Neural crest cell (in vitro differentiated cells): Measurements from ENCODE around the gene C11orf21. TPM values are rescaled to one million over a fixed set of nuclear protein-coding genes. Genes with fewer than 3 reads are reported as not detected.

Experiments used
- DNase-seq: peaks from one replicate; pipeline ENCODE4 v3.0.0; 2021; ENCODE audit warnings: low read depth, mixed read lengths, low spot score
- H3K27ac Mint-ChIP-seq: one replicate; pipeline ENCODE4 v1.8.0; 2021; ENCODE audit warnings: mild to moderate bottlenecking, mixed read lengths; ENCODE audit not compliant: unreplicated experiment
- H3K27me3 Mint-ChIP-seq: 2 replicates; pipeline ENCODE4 v1.8.0; 2021; ENCODE audit warnings: low read depth, mild to moderate bottlenecking, mixed read lengths
- H3K36me3 Mint-ChIP-seq: 2 replicates; pipeline ENCODE4 v1.8.0; 2021; ENCODE audit warnings: low read depth, mild to moderate bottlenecking, mixed read lengths
- H3K4me1 Mint-ChIP-seq: 2 replicates; pipeline ENCODE4 v1.8.0; 2021; ENCODE audit warnings: mixed read lengths
- H3K4me3 Mint-ChIP-seq: one replicate; pipeline ENCODE4 v1.8.0; 2021; ENCODE audit warnings: mild to moderate bottlenecking, mixed read lengths
- H3K9me3 Mint-ChIP-seq: 2 replicates; pipeline ENCODE4 v1.8.0; 2021; ENCODE audit warnings: mixed read lengths
- CTCF ChIP-seq: fragments of 200-600 bp; sonication (generic); conservative IDR thresholded peaks from 2 replicates; pipeline ENCODE4 v1.5.0; 2021; ENCODE audit warnings: antibody characterized with exemption, mild to moderate bottlenecking
- total RNA-seq: library from RNA; stranded (reverse); gene quantifications from 2 replicates; pipeline ENCODE4 v1.2.1, GENCODE V29; 2021

C11orf21 gene
- total RNA-seq, 1 donor from 2014 or later = not detected

DNA sequence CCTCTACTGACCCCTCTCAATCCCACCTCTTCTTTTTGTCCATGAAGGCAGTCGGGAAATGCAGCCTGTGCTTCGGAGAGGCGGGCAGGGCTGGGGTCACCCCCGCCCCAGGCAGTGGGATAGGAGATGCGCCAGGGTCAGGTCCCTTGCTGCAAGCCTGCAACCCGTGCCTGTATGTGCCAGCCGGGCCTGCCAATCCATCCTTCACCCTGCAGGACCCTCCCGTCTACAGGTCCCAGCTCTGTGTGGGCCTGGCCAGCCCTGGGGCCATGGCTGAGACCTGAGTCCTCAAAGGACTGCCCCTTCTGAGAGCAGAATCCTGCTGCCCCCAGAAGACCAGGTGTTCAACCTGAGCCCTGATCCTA lies 42.3 kb downstream of the C11orf21 start:
- peaks cover 6% of the 10 kb centered on the region for H3K9me3 Mint-ChIP-seq
- no peak for TF ChIP-seq CTCF
- peaks cover 3% of the 10 kb centered on the region for H3K4me1 Mint-ChIP-seq
- peaks cover 2% of the 10 kb centered on the region for H3K27me3 Mint-ChIP-seq
- H3K36me3 Mint-ChIP-seq = no peaks in the 10 kb centered on the region
- H3K27ac Mint-ChIP-seq = peak overlapping the region; percentile 35
- no peak overlapping the region for H3K4me3 Mint-ChIP-seq
- no peak for DNase-seq

DNA sequence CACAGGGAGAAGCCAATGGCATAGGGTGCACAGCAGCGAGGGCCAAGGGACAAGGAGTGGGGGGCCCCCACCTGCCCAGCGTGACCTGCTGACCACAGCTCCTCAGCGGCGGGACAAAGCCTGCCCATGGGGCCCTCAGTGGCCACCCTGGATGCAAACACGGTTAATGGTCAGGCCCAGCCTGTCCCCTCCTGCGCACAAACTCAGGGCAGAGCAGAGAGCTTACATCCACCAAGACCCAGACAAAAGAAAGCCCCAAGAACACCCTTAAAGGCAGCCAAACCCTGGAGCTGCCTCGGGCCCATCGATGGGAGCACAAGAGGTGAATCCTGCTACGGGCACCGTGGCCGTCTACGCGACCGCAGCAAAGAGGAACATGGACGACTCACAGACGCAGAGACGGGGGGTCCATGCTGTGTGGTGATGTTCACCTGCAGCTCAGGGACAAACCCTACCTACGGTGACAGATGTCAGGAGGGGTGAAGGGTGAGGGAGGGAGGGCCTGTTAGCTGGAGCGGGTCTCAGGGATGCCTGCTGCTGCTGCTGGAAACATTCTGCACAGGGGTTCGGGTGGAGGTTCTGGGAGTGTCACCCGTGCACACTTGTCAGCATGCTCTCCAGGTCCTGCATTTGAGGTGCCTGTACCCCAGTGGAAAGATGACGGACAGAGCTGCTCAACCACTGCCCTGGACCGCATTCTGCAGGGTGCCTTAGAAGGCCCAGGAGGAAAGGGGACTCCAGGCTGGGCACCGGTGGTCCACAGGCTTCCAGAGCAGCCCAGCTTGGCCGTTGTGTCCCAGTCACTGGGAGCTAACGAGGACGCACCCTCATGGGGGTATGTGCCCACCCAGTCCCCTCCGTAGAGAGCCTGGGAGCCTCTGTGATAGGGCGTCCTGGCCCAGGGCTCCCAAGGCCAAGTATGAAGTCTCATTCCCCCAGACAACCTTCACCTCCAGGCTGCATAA lies 42.9 kb downstream of the C11orf21 start:
- H3K9me3 Mint-ChIP-seq = peaks cover 6% of the 10 kb centered on the region
- no peak for DNase-seq
- no peak for TF ChIP-seq CTCF
- no peak overlapping the region for H3K4me3 Mint-ChIP-seq
- H3K27me3 Mint-ChIP-seq = no peaks in the 10 kb centered on the region
- H3K36me3 Mint-ChIP-seq = no peaks in the 10 kb centered on the region
- H3K4me1 Mint-ChIP-seq = peaks cover 3% of the 10 kb centered on the region
- no peak overlapping the region for H3K27ac Mint-ChIP-seq

- Mint-ChIP-seq H3K4me3 (no peak overlapping the region), H3K4me1 (peaks cover 2% of the 10 kb centered on the region), H3K36me3 (no peaks in the 10 kb centered on the region), H3K27me3 (no peaks in the 10 kb centered on the region), H3K27ac (peak overlapping the region; percentile 54), H3K9me3 (peaks cover 6% of the 10 kb centered on the region)
- TF ChIP-seq CTCF = no peak
- DNase-seq = no peak
Observed at GRCh38 chr11:2256951-2257700, 44.6 kb downstream of the C11orf21 start.

DNA sequence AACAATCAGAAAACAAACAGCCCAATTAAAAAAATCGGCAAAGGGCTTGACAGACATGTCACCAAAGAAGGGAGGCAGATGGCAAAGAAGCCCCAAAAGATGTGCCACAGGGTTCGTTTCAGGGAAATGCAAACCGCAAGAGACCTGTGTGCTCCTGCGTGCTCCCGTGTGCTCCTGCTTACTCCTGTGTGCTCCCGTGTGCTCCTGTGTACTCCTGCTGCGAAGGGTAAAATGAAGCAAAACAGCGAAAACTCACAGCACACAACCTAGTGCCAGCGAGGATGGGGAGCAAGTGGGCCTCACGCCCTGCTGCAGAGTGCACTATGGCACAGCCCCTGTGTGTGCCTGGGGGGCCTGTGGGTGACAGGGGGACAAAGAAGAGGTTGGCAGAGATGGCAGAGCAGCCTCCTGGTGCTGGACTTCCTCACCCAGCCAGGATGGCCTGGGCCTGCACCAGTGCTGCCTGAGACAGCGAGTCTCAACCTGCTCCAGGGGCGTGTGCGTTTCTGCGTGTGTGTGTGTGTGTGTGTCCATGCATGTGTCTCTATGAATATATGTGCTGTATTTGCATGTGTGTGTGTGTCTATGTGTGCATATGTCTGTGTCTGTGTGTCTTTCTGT lies 45.3 kb downstream of the C11orf21 start:
- Mint-ChIP-seq H3K27me3 (no peaks in the 10 kb centered on the region), H3K4me3 (no peak overlapping the region), H3K4me1 (no peaks in the 10 kb centered on the region), H3K36me3 (no peaks in the 10 kb centered on the region), H3K9me3 (peaks cover 6% of the 10 kb centered on the region), H3K27ac (peak overlapping the region; percentile 54)
- TF ChIP-seq CTCF = no peak
- no peak for DNase-seq

GRCh38 chr11:2252018-2252417 lies 49.7 kb downstream of the C11orf21 start:
- H3K9me3 Mint-ChIP-seq = peaks cover 6% of the 10 kb centered on the region
- no peaks in the 10 kb centered on the region for H3K27me3 Mint-ChIP-seq

More at GRCh38 chr11:2252018-2252417, 49.7 kb downstream of the C11orf21 start:
- Mint-ChIP-seq H3K36me3 (no peaks in the 10 kb centered on the region), H3K27ac (no peak overlapping the region), H3K4me3 (no peak overlapping the region), H3K4me1 (peaks cover 11% of the 10 kb centered on the region)
- TF ChIP-seq CTCF = no peak
- no peak for DNase-seq
